Activated CD8-positive, alpha-beta memory T cell treated with anti-CD3 and anti-CD28 coated beads, Interleukin-2, amount 50 U/mL, for 24 hours (primary cell): ENCODE measurements around the gene TMEM132D.

Experiments
- DNase-seq: peaks from one replicate; pipeline ENCODE4 v3.0.0-alpha.2; 2020; ENCODE audit errors: extremely low read depth

The TMEM132D gene

DNA sequence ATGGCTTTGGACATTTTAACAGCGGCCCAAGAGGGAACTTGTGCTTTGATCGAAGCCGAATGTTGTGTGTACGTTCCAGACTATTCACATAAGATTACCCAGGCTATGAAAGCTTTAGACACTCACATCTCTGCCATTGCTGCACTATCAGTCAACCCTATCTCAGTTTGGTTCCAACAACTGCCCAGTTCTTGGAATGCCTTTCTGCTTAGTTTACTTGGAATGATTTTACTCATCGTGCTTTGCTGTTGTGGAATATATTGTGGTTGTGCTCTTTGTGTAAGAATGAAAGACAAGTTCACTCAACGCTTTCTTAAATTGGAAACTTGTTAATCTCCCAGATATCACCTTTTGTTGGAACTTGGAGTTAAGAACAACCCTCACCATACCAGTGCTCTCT lies 552.3 kb downstream of the TMEM132D start:
- DNase-seq, result no peak

DNA sequence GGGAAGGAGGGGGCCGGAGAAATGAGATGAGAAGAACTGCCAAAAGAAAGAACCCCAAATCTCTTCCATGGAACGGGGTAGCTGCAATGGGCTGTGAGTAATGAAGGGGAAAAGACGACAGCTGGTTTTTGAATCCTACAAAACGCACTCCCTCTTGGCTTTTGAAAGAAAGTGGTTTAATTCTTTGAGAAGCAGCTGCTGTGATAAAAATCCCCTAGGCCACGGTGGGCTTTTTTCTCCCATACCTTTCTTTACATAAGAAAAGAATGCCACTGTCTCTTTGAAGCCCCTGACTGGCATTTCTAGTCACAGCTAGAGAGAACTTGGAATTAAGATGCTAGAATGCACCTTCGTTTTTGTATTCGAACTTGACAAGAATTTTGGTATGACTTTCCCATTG lies 564.5 kb downstream of the TMEM132D start:
- DNase-seq, result no peak

DNA sequence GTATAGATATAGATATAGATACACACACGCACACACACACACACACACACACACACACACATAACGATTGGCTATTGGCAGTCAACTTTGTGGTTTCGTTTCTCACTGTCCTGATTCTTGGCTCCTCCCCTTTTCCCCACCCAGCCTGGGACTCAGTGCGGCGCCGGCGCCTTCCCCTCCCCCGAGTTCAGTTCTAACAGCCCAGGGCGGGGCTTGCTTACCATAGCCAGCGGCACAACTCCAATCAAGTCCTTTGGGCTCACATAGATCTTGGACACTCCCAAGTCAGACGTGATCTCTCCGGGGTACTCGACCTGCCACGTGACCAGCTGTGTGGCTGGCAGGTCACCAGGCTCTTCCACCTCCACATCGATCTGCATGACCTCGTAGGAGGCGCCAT lies 566.4 kb downstream of the TMEM132D start:
- no peak for DNase-seq

DNA sequence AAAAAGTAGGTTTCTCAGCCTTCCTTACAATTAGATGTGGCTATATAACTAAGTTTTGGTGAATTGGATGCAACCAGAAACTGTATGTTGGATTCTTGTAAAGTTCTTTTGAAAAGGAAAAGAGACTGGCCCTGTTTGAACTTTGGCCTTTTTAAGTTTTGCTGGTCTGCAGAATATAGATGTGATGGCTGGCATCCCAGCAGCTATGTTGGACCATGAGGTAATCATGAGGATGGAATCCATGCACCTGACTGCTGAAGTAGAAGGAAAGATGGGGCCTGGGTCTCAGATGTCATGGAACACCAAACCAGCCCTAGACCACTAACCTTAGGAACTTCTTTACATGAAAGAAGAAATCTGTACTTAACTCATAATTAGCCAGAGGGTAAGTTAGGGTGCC lies 568.1 kb downstream of the TMEM132D start:
- no peak for DNase-seq

DNA sequence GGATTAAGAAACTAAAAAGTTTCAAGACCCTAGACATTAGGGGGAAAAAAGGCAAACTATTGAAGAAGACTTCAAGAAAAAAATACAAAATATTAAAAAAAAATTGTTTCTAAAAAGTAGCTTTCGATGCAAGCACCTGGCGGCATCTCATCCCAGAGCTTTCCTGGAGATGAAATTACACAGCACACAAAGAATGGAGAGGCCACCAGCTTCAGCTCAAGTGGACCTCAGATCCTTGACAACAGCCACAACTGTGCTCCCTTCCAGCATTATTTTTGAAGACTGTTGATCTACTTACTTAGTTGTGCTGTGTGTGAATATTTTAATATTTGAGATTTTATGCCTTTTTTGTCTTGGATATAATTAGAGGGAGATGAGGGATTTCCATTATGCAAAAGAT lies 571.5 kb downstream of the TMEM132D start:
- DNase-seq, result no peak

DNA sequence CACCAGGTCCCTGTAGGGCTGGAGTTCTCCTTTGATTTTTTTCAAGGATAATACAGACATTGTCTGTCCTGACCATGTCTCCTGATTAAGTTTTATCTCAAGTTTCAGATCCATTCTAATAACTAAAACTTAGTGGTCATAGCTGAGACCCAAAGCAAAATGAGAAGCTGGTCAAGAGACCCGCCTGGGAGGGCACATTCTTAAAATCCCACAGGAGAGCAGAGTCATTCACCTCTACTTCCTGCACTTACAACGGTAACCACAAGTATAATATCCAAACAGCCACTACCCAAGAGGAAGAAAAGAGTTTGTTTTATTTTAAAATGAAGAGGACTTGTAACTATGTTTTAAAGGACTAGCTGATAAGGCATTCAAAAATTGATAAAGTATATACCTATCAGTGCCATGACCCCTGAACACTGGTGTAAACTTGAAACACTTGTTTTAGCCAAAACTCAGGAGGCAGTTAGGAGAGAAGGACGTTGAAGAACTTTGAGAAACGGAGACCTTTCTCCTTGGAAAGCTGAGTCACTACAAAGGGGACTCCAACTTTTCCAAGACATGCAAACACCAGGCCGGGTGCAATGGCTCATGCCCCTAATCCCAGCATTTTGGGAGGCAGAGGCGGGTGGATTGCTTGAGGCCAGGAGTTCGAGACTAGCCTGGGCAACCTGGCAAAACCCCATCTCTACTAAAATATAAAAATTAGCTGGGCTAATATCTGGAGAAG lies 572.3 kb downstream of the TMEM132D start:
- DNase-seq, result no peak

DNA sequence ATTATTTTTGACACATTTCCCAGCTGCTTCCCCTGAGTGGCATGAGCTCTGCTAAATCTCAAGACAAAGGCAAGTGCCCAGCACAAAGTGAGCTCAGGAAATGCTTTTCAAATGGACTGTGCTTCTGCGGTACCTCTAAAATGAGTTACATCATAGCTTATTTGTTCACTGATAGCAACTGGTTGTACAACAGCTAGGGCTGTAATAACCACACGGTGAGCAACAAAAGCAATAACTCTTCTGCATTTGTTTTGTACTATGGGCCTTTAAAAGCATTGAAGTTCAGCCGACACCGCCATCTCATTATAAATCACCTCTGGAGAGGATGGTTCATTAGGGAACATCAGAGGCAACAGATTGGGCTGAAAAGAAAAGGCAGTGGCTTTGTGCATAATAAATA lies 575.6 kb downstream of the TMEM132D start:
- DNase-seq, result no peak

DNA sequence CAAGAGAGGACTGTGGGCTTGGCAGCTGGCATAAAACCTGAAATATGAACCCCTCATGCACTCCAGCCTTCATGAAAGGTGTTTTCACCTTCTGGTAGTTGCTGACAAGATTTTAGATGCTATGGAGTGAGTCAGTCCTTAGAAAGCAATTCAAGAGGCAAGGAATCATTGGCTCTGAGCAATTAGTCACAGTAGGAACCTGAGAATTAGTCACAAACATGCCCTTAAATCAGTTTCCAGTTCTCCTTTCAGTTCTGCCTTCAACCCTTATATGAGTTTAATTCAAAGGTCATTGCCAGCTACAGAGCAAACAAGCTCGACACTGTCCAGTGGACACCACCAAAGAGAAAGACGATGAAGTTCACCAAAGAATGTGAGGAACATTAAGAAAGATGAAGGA lies 578.3 kb downstream of the TMEM132D start:
- DNase-seq, result no peak

DNA sequence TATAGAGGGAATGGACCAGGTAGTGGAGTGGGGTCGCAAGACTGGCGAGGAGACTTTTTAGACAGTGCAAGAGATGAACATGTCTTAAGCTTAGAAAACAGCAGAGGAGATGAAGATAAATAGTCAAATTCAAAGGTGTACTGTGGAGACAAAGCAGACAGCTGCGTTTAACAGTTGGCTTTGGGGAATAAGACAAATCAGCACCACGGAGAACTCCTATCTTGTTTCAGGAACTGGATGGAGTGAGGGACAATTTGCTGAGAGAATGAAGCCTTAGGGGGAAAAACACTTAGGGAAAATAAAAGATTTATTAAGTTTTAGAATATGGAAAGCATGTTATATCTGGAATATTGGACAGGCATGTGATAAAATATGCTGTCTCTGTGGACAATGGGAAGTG lies 591.8 kb downstream of the TMEM132D start:
- DNase-seq, result no peak

DNA sequence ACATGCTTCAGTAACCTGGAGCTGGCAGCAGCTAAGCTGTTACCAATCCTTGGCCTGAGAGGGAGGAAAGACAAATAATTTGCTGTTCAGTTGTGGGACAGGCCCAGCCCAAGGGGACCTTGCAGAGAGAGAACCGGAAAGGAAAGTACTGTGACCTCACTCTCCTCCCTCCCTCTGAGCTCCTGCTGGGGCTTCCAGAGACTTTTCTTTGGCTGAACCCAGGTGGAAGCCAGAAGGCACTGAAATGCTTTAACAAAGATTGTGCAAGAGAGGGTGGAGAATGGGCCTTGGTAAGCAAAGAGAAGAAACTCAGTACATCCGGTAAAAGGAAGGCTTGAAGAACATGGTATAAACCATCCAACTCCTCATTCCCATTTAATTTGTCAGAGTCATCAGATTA lies 593.5 kb downstream of the TMEM132D start:
- no peak for DNase-seq

DNA sequence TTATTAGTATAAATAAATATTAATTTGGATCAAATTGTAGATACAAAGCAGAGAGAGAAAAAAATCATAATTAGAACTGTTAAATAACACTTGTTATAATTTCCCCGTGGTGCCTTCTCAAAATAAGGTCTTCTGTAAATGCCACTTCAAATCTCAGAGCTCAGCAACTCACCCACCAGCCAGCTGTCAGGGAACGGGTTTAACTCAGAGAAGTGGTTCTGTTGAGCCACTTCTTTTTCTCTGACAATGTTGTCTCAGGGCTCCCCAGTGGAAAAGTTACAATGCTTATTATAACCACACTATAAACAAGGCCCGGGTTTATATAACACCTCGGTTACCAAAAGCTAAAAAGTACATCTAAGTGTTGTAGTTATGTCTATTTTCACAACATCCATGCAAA lies 598.0 kb downstream of the TMEM132D start:
- DNase-seq, result no peak

DNA sequence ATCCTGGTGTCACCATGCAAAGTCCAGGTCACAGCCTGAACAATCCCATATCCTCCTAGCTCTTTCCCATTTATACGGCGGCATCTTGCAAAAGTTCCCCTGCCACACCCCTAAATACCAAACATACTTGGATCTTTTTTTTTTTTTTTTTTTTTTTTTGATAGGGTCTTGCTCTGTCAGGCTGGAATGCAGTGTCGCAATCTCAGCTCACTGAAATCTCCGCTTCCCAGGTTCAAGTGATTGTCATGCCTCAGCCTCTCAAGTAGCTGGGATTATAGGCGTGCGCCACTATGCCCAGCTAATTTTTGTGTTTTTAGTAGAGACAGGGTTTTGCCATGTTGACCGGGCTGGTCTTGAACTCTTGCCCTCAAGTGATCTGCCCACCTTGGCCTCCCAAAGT lies 599.3 kb downstream of the TMEM132D start:
- no peak for DNase-seq

DNA sequence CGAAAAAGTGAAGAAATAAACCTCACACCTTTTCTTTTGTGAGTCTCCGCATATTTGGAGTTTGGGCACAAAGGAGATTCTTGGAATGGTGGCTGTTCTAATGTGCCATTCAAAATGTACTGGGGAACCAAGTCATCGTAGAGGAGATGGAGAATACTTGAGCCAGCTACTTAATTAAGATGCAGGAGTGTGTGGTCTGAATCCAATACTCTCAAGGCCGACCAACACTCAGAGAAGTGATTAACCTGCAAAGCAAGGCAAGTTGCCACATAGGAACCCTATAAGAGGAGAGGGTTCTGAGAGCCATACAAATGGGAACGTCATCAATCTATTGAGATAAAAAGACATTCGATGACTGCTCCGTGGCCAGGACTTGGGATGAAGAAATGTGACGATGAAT lies 603.8 kb downstream of the TMEM132D start:
- DNase-seq, result no peak

DNA sequence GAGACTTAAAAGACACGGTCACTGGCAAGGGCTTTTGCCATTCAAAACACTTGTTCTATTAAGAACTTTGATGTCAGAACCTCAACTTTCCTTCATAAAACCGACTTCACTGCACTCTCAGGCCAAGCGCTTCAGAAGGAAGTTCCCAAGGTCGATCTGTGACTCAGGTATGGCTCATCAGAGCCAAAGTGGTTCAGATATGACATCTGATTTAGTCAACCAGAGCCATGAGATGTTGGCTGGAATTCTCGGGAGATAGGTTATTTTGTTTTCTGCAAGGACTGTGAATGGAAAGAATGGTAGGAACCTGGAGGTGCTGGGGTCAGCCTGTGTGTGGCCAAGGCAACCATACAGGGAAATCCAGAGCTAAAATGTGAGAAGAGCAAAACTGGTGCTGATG lies 604.9 kb downstream of the TMEM132D start:
- no peak for DNase-seq

DNA sequence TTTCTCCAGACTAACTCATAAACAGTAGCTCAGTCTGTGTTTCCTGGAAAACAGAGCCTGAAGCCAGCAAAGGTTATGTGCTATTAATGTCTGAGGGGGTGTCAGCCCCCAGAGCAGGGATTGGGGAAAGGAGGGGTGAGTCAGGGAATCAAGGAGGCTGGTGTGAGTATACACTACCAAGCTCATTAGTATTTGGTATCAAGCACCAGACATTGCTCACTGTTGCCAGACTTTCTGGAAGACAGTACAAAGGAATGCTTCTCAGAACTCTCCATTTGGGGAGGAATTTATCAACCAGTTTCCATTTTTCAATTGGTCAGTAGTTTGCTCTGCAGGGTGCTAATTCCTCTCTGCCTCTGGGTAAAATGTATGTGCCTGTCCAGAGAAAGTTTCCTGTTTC lies 607.2 kb downstream of the TMEM132D start:
- no peak for DNase-seq

DNA sequence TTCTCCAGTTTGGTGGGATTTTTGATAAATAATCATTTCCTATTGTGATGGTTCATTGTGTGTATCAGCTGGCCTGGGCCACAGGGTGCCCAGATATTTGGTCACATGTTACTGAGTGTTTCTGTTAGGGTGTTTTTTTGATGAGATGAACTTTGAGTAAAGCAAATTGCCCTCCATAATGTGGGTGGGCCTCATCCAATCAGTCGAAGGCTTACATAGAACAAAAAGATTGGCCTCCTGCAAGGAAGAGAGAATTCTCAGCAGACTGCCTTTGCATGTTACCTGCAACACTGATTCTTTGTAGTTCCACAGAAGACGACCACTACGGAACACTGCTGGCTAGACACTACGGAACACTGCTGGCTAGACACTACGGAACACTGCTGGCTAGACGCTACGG lies 609.0 kb downstream of the TMEM132D start:
- DNase-seq, result no peak

DNA sequence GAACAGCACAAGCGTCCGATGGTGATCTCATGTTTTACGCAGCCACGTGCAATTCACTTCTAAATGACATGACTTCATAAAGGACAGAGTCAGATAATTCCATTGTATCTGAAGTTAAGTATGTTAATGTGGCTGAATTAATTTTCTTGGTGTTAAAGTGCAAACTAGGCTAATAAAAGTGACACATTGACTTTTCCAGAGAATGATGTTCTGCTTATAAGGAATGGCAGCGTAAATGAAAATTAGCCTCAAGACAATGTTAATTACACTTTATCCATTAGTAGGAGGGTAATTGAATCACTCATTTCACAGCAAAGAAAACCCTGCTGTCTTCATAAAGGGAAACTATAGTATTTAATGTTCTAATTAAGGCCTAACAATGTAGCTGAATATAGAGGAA lies 624.1 kb downstream of the TMEM132D start:
- DNase-seq, result no peak

DNA sequence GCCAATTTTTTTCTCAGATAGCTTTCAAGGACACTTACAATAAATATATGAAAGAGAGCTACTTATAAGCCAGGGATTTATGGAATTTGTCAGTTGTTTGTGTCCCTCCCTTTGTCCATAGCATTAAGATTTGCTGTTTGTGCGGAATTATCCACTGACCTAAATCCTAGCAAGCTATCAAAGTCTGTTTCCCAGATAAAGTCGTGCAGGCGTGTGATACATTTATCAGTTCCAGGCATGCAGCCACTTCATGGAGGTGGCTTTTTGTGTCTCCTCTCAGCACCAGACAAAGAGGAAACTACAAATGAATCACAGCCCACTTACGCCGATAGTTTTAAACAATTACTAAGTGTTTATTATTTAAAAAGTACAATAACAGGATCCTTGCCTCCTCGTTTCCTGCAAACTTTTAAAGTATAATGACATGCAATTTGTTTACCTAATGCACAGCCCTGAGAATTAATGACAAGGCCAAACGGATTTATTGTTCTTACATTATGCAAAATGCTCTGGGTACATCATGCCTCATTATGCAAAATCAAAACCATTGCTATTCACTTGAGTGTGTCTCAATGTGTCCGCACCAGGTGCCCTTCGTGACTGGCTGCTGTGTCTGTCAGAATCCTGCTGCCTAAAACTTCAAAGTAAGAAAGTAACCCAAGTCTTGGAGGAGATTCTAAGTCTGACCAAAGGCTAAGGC lies 627.3 kb downstream of the TMEM132D start:
- DNase-seq, result no peak

DNA sequence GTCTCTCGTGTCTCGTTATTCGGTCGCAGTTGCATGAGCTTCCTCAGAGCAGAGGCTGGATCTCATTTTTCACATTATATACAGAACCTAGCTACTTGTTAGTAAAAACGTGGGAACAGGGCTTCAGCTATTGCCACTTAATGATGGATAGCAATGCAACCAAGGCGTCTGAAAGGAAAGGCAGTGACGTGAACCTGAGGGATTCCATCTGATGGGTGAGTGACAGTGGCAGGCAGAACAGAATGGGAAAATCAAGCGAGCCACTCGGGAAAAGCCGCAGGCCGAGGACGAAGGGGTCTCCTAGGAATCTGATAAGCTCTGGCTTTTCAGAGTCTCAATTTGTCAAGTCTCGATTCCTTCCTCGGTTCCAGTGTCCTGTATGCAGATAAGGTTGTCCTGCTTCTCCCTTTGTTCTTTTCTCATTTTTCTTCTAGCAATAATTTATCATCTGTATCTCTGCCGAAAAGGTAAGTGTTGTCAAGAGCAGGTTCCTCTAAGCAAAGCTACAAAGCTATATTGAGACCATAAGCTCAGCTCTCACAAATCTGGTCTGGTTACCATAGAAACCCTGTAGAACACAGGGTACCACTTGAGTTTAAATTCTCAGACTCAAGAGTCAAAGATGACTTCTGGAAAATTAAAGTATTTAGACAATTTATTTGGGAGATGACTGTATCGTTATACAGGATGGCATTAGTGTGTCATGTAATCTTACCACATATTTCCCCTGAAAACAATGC lies 633.9 kb downstream of the TMEM132D start:
- no peak for DNase-seq

DNA sequence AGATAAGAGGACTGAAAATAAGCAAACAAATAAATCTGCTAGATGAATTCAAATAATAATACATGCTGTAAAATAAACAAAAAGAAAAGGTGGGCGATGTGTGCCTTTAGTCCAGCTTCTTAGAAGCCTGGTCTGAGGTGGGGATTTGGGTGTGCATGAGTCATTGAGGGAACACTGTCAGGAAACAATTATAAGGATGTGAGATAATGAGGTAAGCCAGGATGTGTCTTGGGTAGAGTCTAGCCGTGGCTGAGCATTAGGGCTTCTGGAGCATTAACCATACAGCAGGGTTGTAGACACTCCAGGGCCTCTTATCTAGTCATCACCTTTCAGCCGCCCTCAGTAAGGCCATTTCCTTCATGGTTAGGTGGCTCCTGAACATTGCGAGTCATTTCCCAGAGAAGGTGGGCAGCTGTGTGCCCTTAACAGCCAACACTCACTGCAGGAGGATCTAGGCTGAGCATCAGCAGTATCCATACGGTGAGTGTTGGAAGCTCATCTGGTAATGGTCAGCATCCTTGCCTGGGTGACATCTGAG lies 645.0 kb downstream of the TMEM132D start:
- DNase-seq, result no peak

DNA sequence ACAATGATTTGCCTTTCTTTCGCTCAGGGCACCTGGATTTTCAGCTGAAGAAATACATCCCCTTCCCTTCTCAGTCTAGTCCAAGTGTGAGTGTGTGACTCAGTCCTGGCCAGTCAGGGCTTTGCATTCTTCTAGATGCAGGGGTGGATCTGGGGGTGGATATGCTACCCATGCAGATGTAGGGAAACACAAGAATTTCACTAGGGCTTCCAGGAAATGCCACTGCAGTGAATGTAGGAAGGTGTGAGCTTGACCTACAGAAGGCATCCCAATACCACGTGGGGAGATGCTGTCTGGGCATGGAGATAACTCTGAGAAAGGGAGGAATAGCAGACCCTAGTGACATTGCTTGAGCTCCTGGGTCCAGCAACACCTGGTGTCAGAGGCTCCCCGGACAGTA lies 646.3 kb downstream of the TMEM132D start:
- DNase-seq, result no peak

DNA sequence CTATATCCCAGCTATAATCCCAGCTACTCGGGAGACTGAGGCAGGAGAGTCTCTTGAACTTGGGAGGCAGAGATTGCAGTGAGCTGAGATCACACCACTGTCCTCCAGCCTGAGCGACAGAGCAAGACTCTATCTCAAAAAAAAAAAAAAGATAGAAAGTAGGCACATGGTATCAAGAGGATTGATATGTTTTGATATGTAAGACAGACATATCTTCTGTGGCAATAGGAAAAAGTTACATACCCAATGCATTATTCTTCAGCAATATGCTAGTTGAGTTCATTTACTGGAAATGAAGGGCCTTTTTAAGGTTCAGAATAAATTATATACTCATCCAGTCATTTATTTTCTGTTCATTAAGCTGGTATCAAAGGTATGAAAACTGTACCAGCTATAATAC lies 657.2 kb downstream of the TMEM132D start:
- no peak for DNase-seq

DNA sequence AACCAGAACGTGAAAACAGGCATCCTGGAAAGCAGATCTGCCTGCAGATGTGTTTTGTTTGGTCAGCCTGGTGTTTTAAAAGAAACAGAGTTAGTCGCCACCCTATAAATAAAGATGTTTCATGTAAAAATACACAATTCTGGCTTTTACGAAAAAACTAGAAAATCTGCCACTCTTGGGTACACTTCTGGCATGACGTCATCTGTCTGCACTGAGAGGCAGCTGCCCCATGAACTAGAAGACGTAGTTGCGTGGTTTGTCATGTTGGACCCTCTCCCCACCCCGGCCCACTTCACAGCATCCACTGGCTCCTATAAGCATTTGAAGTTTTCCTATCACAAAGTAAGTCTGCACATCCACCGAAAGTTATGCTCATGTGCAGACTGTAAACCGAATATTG lies 658.1 kb downstream of the TMEM132D start:
- DNase-seq, result no peak
